ENCODE data around the gene HSP90AB1. TPM values are rescaled to one million over a fixed set of nuclear protein-coding genes. Genes with fewer than 3 reads are reported as not detected.

HSP90AB1 gene
- polyA plus RNA-seq, 1 donor from 2014 or later, result 522 TPM

DNA sequence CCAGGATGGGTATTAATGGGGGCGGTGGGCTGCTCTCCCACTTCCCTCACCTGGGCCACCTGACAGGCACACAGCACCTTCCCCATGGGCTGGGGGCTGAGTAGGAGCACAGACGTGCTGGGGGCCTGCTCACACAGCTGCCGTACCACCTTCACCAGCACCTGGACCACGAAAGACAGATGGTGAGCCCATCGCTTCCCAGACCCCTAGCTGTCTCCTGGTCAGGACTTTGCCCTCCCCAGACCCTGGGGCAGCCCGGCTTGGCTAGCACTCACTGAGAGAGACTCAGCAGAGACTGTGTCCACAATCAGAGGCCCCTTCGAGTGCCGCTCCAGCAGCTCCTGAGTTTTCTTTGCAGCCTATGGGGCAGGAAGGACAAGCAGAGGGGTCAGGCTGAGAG lies 54.2 kb downstream of the HSP90AB1 start:
- H3K4me3 ChIP-seq (ENCODE audit: low read length), result no peak overlapping the region
- H3K27me3 ChIP-seq (ENCODE audit: insufficient read depth, low read depth, low read length), result no peaks in the 10 kb centered on the region
- H3F3A ChIP-seq (ENCODE audit: insufficient read depth, low read length, poor library complexity, severe bottlenecking), result no peaks in the 10 kb centered on the region
- no peaks in the 10 kb centered on the region for H3K36me3 ChIP-seq (ENCODE audit: insufficient read depth, low read length)
- no peak overlapping the region for H3K4me2 ChIP-seq (ENCODE audit: low read length)
- no peaks in the 10 kb centered on the region for H4K20me1 ChIP-seq (ENCODE audit: insufficient read depth)
- TF ChIP-seq EZH2 (IDR thresholded peaks at IDR 0.05; ENCODE audit: borderline replicate concordance, insufficient read depth, low read length, poor library complexity, severe bottlenecking) (no peak), REST (IDR thresholded peaks at IDR 0.05; ENCODE audit: borderline replicate concordance) (no peak), MXI1 (conservative IDR thresholded peaks at IDR 0.05; ENCODE audit: poor library complexity, severe bottlenecking) (no peak), TAF1 (IDR thresholded peaks at IDR 0.05; ENCODE audit: low read depth) (no peak), POLR2AphosphoS5 (IDR thresholded peaks at IDR 0.05) (no peak), RAD21 (conservative IDR thresholded peaks at IDR 0.05) (no peak), SMC3 (conservative IDR thresholded peaks at IDR 0.05; ENCODE audit: poor library complexity) (no peak), EP300 (conservative IDR thresholded peaks at IDR 0.05; ENCODE audit: poor library complexity, severe bottlenecking) (no peak), CTCF (IDR thresholded peaks at IDR 0.05; ENCODE audit: poor library complexity, severe bottlenecking) (no peak)
- no peaks in the 10 kb centered on the region for H3K9me2 ChIP-seq (ENCODE audit: insufficient read depth, low read length)
- no peak overlapping the region for H3K27ac ChIP-seq (ENCODE audit: low read length)
- no peaks in the 10 kb centered on the region for H3K79me2 ChIP-seq (replicated peaks; ENCODE audit: insufficient read depth, low read length)
- H3K9ac ChIP-seq (ENCODE audit: low read length), result no peak overlapping the region
- H3K9me3 ChIP-seq (ENCODE audit: low read length), result no peaks in the 10 kb centered on the region
- H2AFZ ChIP-seq (ENCODE audit: low read depth, low read length), result no peak overlapping the region

DNA sequence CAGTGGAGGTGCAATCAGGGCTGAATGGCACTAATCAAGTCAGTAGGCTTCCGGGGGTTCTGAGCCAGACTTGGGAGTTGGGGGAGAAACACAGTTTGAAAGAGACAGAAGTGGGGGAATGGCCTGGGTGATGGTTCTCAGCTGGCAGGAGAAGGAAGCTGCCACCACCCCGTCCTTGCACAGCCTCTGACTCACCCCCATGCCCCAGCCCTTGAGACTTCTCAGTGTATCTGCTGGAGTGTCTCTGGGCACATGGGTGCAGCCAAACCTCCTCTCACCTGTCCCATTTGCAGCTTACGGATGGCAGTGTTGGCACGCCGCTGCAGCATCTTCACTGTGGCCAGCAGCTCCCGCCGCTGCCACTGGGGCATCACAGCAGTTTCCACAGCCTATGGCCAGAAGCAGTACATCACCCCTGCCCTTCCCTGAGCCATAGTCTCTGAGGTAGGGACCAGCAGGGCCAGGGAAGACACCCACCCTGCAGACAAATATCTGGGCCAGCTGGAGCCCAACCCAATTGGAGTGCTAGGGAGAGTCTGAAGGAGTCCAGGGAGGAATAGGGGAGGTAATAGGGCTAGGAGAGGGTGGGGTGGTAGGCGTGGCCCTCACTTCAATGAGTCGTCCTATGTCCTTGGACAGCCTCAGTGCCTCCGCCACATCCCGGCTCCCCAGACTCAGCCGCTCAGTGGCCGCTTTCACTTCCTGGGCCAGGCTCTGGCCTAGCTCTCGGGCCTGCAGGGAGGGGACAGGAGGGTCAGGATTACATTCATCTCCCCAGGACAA lies 55.1 kb downstream of the HSP90AB1 start:
- Histone ChIP-seq H3K9me3 (ENCODE audit: low read length) (no peaks in the 10 kb centered on the region), H2AFZ (ENCODE audit: low read depth, low read length) (no peak overlapping the region), H3K4me2 (ENCODE audit: low read length) (no peak overlapping the region), H3K9ac (ENCODE audit: low read length) (no peak overlapping the region), H3K27me3 (ENCODE audit: insufficient read depth, low read depth, low read length) (no peaks in the 10 kb centered on the region), H3K36me3 (ENCODE audit: insufficient read depth, low read length) (no peaks in the 10 kb centered on the region), H3K4me3 (ENCODE audit: low read length) (no peak overlapping the region), H3F3A (ENCODE audit: insufficient read depth, low read length, poor library complexity, severe bottlenecking) (no peaks in the 10 kb centered on the region), H3K79me2 (replicated peaks; ENCODE audit: insufficient read depth, low read length) (no peaks in the 10 kb centered on the region), H3K27ac (ENCODE audit: low read length) (no peak overlapping the region), H3K9me2 (ENCODE audit: insufficient read depth, low read length) (no peaks in the 10 kb centered on the region), H4K20me1 (ENCODE audit: insufficient read depth) (no peaks in the 10 kb centered on the region)
- TF ChIP-seq MXI1 (conservative IDR thresholded peaks at IDR 0.05; ENCODE audit: poor library complexity, severe bottlenecking), result no peak
- TF ChIP-seq SMC3 (conservative IDR thresholded peaks at IDR 0.05; ENCODE audit: poor library complexity), result no peak
- no peak for TF ChIP-seq EP300 (conservative IDR thresholded peaks at IDR 0.05; ENCODE audit: poor library complexity, severe bottlenecking)
- no peak for TF ChIP-seq REST (IDR thresholded peaks at IDR 0.05; ENCODE audit: borderline replicate concordance)
- no peak for TF ChIP-seq EZH2 (IDR thresholded peaks at IDR 0.05; ENCODE audit: borderline replicate concordance, insufficient read depth, low read length, poor library complexity, severe bottlenecking)
- no peak for TF ChIP-seq TAF1 (IDR thresholded peaks at IDR 0.05; ENCODE audit: low read depth)
- TF ChIP-seq RAD21 (conservative IDR thresholded peaks at IDR 0.05), result no peak
- no peak for TF ChIP-seq POLR2AphosphoS5 (IDR thresholded peaks at IDR 0.05)
- no peak for TF ChIP-seq CTCF (IDR thresholded peaks at IDR 0.05; ENCODE audit: poor library complexity, severe bottlenecking)

Data from neural cell (in vitro differentiated cells).